ENCODE results near the gene ZNF554.

DNA sequence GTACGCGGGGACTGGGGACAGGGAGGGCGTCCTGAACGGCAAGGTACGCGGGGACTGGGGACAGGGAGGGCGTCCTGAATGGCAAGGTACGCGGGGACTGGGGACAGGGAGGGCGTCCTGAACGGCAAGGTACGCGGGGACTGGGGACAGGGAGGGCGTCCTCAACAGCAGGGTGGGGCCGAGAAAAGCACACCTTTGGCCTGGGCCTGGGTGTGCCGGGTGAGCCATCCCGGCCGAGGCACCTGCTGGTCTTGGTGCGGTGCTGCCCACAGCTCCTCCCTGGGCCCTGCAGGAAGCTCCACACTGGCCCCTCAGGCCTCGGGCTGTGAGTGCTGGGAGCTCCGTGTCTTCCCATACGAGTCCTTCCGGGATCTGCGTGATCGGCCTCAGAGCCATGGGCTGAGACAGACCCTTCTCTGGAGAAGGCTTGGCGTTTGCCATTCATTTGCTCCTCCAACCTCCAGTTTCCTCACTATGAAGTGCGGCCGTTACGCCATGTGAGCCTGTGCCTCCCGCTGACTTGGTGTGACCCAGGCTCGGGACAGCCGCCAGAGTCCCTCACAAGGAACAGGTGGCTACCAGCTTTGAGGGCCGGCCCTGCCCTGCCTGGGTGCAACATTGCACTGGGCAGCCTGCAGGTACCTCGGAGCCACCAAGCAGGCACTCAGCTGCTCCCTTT lies 7.8 kb upstream of the ZNF554 start:
- TF ChIP-seq POLR2A (IDR thresholded peaks at IDR 0.05; ENCODE audit: low read depth, low read length) = no peak
- no peak for TF ChIP-seq POLR2AphosphoS5 (IDR thresholded peaks at IDR 0.05; ENCODE audit: low read depth, low read length)
- TF ChIP-seq TAF1 (IDR thresholded peaks at IDR 0.05; ENCODE audit: low read depth, low read length) = no peak
- TF ChIP-seq POU2F2 (IDR thresholded peaks at IDR 0.05; ENCODE audit: low read depth, low read length) = no peak
- no peak for TF ChIP-seq SPI1 (IDR thresholded peaks at IDR 0.05; ENCODE audit: low read depth, low read length)

Measured in GM12891 (cell line).